OCI-M2 (cell line): ENCODE measurements around the gene CHORDC1.
A peak's percentile ranks its signal among the peaks of the same experiment; 100 is the strongest.
"Not testable (repeated sequence)": the region's sequence is repeated elsewhere in the genome, so short reads cannot be mapped to it uniquely, and the experiment has no call there.

Source experiments
- DNase-seq: peaks from one replicate; lab custom pipeline; 2025; ENCODE audit not compliant: unreplicated experiment; lab: John Stamatoyannopoulos, UW

CHORDC1 gene

GRCh38 chr11:90222459-90223247 lies at the start of gene CHORDC1:
Gene CHORDC1 (minus strand): TSS chr11:90223049. CDS start chr11:90222954, 95 bp downstream.
- DNase-seq: peak; percentile 26

DNA sequence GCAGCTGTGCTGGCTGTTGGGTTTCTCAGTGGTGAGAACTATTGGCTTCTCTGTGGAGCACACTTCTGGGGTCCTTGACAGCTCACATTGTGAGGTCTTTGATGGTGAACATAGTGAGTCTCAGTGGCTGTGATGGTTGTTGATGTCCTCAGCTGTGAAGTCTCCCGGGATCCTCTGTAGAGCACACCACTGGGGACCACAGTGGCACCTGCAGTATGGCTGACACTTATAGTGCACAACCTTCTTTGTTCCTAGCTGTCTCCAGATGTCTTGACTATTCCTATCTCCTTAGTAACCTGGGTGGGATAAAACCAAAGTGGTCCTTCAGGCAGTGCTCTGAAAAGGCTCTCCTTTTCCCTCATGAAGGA lies 34.3 kb upstream of the CHORDC1 start:
- DNase-seq: no peak

GRCh38 chr11:90256404-90257157 lies 33.7 kb upstream of the CHORDC1 start:
- no peak for DNase-seq

DNA sequence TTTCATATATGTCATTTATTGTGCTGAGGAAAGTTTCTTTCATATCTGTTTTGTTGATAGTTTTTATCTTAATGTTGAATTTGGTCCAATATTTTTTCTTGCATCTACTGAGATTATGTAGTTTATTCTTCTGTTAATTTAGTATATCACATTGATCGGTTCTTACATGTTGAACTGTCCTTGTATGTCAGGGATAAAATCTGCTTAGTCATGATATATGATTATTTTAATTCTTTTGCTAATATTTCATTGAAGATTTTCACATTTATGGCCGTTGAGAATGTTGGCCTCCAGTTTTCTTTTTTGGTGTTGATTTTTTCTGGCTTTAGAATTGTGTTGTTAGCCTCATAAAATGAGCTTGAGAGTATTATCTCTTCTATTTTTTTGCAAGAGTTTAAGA lies 31.2 kb upstream of the CHORDC1 start:
- no peak for DNase-seq

GRCh38 chr11:90252053-90252452 lies 29.2 kb upstream of the CHORDC1 start:
- DNase-seq: no peak

DNA sequence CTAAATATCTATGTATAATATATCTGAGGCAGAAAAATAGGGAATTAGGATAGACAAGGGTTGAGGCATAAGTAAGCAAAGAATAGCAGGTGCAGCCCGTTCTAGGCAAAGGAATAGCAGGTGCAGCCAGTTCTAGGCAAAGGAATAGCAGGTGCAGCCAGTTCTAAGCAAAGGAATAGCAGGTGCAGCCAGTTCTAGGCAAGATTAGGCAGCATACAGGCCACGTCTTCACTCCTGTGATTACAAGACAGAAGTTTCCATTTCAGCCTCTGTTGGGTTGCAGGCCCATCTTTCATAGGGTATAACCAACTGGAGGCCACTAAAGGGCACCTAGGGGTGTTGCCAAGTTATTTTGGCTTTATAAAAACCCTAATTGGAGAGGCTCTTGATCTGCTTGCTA lies 28.8 kb upstream of the CHORDC1 start:
- no peak for DNase-seq

DNA sequence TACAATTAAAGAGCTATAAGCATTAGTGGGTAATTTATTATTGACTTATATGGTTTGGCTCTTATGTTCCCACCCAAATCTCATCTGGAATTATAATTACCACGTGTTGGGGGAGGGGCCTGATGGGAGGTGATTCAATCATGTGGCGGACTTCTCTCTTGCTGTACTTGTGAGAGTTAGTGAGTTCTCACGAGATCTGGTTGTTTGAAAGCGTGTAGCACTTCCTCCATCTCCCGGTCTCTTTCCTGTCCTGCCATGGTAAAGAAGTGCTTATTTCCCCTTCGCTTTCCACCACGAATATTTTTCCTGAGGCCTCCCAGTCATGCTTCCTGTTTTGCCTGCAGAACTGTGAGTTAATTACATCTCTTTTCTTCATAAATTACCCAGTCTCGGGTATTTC lies 28.1 kb upstream of the CHORDC1 start:
- no peak for DNase-seq

GRCh38 chr11:90246468-90246867 lies 23.6 kb upstream of the CHORDC1 start:
- DNase-seq: no peak

DNA sequence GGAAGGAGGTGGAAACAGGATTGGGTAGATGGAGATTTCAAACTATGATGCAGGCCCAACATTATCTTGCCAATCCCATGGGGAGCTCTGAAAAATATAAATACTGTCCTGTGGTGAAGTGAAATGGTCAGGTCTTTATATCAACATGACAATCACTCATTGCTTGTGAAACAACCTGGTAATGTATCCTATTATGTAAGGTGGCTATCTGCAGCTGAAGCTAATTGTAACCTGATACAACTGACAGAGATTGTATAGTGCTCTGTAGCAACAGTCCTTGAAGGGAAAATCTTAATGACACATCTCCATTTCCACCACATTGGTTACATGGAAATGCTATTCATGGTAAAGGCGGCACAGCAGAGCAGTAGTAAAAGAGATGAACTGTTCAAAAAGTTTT lies 20.7 kb upstream of the CHORDC1 start:
- no peak for DNase-seq

- DNase-seq: no peak
These were observed 20.1 kb upstream of the CHORDC1 start for GRCh38 chr11:90242894-90243416.

DNA sequence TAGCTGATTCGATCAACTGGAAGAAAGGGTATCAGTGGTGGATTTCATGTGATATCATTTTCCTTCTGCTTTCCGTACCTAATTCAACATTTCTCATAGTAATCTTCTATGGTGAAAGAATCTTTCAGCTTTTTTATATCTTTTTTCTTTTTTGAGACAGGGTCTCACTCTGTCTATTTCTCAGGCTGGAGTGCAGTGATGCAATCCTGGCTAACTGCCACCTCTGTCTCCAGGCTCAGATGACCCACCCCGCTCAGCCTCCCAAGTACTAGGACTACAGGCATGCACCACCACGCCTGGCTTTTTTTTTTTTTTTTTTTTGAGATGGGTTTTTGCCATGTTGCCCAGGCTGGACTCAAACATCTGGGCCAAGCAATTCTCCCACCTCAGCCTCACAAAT lies 18.6 kb upstream of the CHORDC1 start:
- no peak for DNase-seq

DNA sequence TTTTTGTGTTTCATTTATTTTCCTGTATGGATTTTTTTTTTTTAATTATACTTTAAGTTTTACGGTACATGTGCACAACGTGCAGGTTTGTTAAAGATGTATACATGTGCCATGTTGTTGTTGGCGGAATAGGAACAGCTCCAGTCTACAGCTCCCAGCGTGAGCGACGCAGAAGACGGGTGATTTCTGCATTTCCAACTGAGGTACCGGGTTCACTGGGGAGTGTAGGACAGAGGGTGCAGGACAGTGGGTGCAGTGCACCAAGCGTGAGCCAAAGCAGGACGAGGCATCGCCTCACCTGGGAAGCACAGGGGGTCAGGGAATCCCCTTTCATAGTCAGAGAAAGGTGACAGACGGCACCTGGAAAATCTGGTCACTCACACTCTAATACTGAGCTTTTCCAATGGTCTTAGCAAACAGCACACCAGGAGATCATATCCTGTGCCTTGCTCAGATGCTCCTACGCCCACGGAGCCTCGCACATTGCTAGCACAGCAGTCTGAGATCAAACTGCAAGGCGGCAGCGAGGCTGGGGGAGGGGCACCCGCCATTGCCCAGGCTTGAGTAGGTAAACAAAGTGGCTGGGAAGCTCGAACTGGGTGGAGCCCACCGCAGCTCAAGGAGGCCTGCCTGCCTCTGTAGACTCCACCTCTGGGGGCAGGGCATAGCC lies 17.3 kb upstream of the CHORDC1 start:
- DNase-seq: not testable (repeated sequence)

DNA sequence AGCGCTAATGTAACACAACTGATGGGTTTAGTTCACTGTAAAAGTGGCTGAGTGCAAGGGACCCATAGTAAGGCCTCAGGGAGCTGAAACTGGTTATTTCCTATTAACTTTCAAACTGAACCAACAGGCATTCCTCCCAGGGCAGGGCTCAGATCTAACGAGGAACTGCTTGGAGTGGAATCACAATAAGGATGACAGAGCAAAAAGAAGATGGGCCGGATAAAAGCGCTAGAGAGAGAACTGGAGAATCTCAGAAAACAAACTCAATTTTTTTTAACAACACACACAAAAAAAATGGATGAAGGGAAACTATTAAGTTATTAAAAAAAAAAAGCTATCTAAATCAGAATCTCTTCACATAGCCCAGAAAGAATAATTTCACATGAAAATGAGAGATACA lies 14.2 kb upstream of the CHORDC1 start:
- no peak for DNase-seq

- DNase-seq: no peak
These were observed 12.7 kb upstream of the CHORDC1 start for GRCh38 chr11:90235526-90235925.

- no peak for DNase-seq
These were observed 12.1 kb upstream of the CHORDC1 start for GRCh38 chr11:90234977-90235376.

GRCh38 chr11:90229791-90230190 lies 6.9 kb upstream of the CHORDC1 start:
- no peak for DNase-seq

- DNase-seq: no peak
These were observed 5.2 kb upstream of the CHORDC1 start for GRCh38 chr11:90228056-90228455.

DNA sequence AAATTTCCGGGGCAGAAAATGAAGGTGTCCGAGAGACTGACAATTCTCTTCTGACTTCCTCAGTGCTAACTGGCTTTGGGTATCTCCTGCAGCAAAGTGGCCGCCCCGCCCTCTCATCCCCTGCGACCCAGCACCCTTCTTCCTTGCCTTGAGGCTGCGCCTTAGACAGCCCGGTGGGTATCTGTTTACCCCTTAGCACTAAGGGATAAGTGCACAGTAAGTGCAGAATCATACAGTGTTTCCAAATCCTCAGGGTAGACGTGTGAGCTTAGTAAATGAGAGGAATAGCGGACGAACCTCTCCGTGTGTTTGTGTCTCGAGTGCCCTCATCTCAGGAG lies 368 bp upstream of the CHORDC1 start:
- DNase-seq: no peak

DNA sequence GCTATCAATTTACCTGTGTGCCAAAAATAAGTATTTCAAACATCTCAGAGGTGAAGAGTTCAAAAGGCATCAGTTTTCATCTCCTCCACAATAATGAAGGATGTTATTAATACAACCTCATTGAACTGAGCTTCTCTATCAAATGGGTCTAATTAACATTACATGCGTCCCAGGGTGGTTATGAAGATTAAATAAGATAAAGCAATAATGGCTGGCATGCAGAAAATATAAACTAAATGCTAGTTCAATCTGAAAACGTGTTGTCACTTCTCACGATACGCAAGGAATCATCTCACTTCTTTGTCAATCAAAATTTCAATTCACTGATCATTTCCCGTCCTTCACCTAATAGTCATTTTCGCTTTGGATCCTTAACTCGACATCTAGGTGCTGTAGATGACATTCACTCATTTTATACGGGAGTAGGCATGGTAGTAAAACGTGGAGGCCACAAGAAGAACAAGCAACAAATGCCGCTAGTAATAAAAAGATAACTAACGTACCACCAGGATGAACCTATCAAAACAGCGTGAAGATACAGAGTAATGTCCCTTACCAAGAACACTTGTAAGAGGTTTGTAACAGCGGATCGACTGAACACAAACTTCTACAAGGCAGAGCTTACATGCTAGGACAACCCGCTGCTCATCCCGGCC lies 918 bp downstream of the CHORDC1 start:
- DNase-seq: no peak

DNA sequence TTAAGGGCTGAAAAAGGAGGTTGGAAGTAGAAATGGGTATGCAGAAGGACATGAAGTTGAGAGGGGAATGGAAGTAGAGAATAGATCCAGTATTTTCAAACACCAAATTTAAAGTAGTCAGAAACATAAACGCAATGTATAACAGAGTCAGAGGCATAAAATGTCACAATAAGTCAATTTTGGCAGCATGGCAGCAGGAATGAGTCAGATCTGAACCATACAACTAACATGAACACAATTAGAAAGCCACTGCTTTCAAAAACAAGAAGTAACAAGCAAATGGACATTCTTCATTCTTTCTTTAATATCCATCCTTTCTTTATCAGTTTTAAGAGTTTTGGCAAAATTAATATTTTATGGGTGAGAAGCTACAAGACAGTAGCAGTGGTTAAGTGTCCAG lies 2.5 kb downstream of the CHORDC1 start:
- DNase-seq: no peak

DNA sequence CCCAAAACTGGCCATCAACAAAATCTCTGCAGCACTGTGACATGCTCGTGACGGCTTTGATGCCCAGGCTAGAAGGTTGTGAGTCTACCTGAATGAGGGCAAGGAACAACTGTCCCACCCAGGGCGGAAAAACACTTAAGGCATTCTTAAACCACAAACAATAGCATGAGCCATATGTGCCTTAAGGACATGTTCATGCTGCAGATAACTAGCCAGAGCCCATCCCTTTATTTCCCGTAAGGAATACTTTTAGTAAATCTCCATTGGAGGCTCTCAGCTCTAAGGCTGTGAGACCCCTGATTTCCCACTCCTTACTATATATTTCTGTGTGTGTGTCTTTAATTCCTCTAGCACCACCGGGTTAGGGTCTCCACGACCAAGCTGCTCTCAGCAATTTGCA lies 3.4 kb downstream of the CHORDC1 start:
- no peak for DNase-seq
